OCI-LY3 (cell line): ENCODE results near the gene KCNA2.

Experiments used
- H2AFZ ChIP-seq: fragments of 200-600, 300-600 bp; shearing (Covaris generic); 2 replicates; pipeline ENCODE4 v1.6.0; 2014; ENCODE audit warnings: antibody characterized with exemption, low read depth, low read length
- H3K27ac ChIP-seq: fragments of 200-600, 300-600 bp; sonication (generic); 2 replicates; pipeline ENCODE4 v1.5.1; 2014; ENCODE audit warnings: mild to moderate bottlenecking, low read length, moderate library complexity, mixed read lengths
- H3K27me3 ChIP-seq: fragments of 200-600, 300-600 bp; sonication (generic); 2 replicates; pipeline ENCODE4 v1.6.1; 2014; ENCODE audit warnings: low read depth, low read length, mixed read lengths
- H3K36me3 ChIP-seq: fragments of 200-600, 300-600 bp; sonication (generic); replicated peaks from 2 replicates; pipeline ENCODE3; 2014; ENCODE audit warnings: low read depth, low read length, mixed read lengths
- H3K4me1 ChIP-seq: fragments of 300-600, 200-600 bp; sonication (generic); 2 replicates; pipeline ENCODE4 v1.6.1; 2014; ENCODE audit warnings: low read length, mixed read lengths
- H3K4me2 ChIP-seq: fragments of 200-600, 300-600 bp; sonication (generic); 2 replicates; pipeline ENCODE4 v1.6.1; 2014; ENCODE audit warnings: low read length, mixed read lengths
- H3K4me3 ChIP-seq: fragments of 300-600, 200-600 bp; sonication (generic); 2 replicates; pipeline ENCODE4 v1.5.1; 2014; ENCODE audit warnings: antibody characterized with exemption, mild to moderate bottlenecking, low read length, moderate library complexity
- H3K79me2 ChIP-seq: fragments of 300-600, 200-600 bp; shearing (Covaris generic); 2 replicates; pipeline ENCODE4 v1.6.1; 2014; ENCODE audit warnings: mild to moderate bottlenecking, low read length, mixed read lengths
- H3K9ac ChIP-seq: fragments of 300-600, 200-600 bp; shearing (Covaris generic); 2 replicates; pipeline ENCODE4 v1.6.0; 2014; ENCODE audit warnings: mild to moderate bottlenecking, low read length, moderate library complexity
- H3K9me3 ChIP-seq: fragments of 200-600, 300-600 bp; shearing (Covaris generic); 2 replicates; pipeline ENCODE4 v1.6.1; 2014; ENCODE audit warnings: low read length, mixed read lengths; ENCODE audit not compliant: insufficient read depth
- H4K20me1 ChIP-seq: fragments of 200-600, 300-600 bp; sonication (generic); 2 replicates; pipeline ENCODE4 v1.6.1; 2016; ENCODE audit warnings: low read length, mixed read lengths; ENCODE audit not compliant: insufficient read depth
- CTCF ChIP-seq: fragments of 200-600, 300-600 bp; sonication (generic); IDR thresholded peaks from 2 replicates; pipeline ENCODE4 v1.5.1; 2014; ENCODE audit warnings: antibody characterized with exemption, low read length, low read depth
- EZH2phosphoT487 ChIP-seq: fragments of 200-600 bp; shearing (Covaris generic); IDR thresholded peaks from 2 replicates; pipeline ENCODE4 v1.6.1; 2018; ENCODE audit warnings: antibody characterized with exemption, mixed run types, low read depth

The KCNA2 gene

GRCh38 chr1:110620250-110620615 is 14.1 kb upstream of the KCNA2 start:
- TF ChIP-seq EZH2phosphoT487 (no peak), CTCF (no peak)
- no peak overlapping the region for H3K27ac ChIP-seq
- no peak overlapping the region for H2AFZ ChIP-seq

GRCh38 chr1:110619412-110620249 is 13.5 kb upstream of the KCNA2 start:
- H4K20me1 ChIP-seq = no peaks in the 10 kb centered on the region
- H3K79me2 ChIP-seq = no peaks in the 10 kb centered on the region
- peak; percentile 84 for TF ChIP-seq CTCF
- no peak for TF ChIP-seq EZH2phosphoT487
- peak overlapping the region; percentile 95 for H3K4me2 ChIP-seq
- H3K27ac ChIP-seq = 0 out of 2 replicates have a peak overlapping the region, but pooled peaks have one; percentile 15
- H3K4me3 ChIP-seq = peak overlapping the region; percentile 85
- H3K27me3 ChIP-seq = no peaks in the 10 kb centered on the region
- peaks cover 4% of the 10 kb centered on the region for H3K36me3 ChIP-seq
- no peaks in the 10 kb centered on the region for H3K9me3 ChIP-seq
- H2AFZ ChIP-seq = peak overlapping the region; percentile 74; the same call in 1 of the 2 replicates
- H3K4me1 ChIP-seq = peaks cover 8% of the 10 kb centered on the region
- H3K9ac ChIP-seq = peak overlapping the region; percentile 70

More at GRCh38 chr1:110620250-110620615, 14.1 kb upstream of the KCNA2 start:
- H4K20me1 ChIP-seq = no peaks in the 10 kb centered on the region
- peaks cover 8% of the 10 kb centered on the region for H3K4me1 ChIP-seq
- no peaks in the 10 kb centered on the region for H3K79me2 ChIP-seq
- H3K9ac ChIP-seq = peak overlapping the region; percentile 70
- H3K4me2 ChIP-seq = peak overlapping the region; percentile 95; the same call in 1 of the 2 replicates
- H3K27me3 ChIP-seq = no peaks in the 10 kb centered on the region
- no peaks in the 10 kb centered on the region for H3K9me3 ChIP-seq
- H3K36me3 ChIP-seq = peaks cover 4% of the 10 kb centered on the region
- peak overlapping the region; percentile 85; the same call in 1 of the 2 replicates for H3K4me3 ChIP-seq

- no peak overlapping the region for H3K9ac ChIP-seq
- no peak overlapping the region for H2AFZ ChIP-seq
- peaks cover 4% of the 10 kb centered on the region for H3K36me3 ChIP-seq
- H3K4me3 ChIP-seq = no peak overlapping the region
- no peaks in the 10 kb centered on the region for H3K27me3 ChIP-seq
- H4K20me1 ChIP-seq = no peaks in the 10 kb centered on the region
- peaks cover 8% of the 10 kb centered on the region for H3K4me1 ChIP-seq
- no peak overlapping the region for H3K27ac ChIP-seq
- no peaks in the 10 kb centered on the region for H3K9me3 ChIP-seq
- no peak overlapping the region for H3K4me2 ChIP-seq
- H3K79me2 ChIP-seq = no peaks in the 10 kb centered on the region
- TF ChIP-seq CTCF (no peak), EZH2phosphoT487 (no peak)
Observed at GRCh38 chr1:110618668-110619067, 12.5 kb upstream of the KCNA2 start.

GRCh38 chr1:110617589-110617988 is 11.4 kb upstream of the KCNA2 start:
- H3K27ac ChIP-seq = no peak overlapping the region
- no peak overlapping the region for H3K4me3 ChIP-seq
- no peak overlapping the region for H3K9ac ChIP-seq
- no peaks in the 10 kb centered on the region for H3K9me3 ChIP-seq
- no peaks in the 10 kb centered on the region for H3K79me2 ChIP-seq
- no peaks in the 10 kb centered on the region for H3K27me3 ChIP-seq
- H3K36me3 ChIP-seq = no peaks in the 10 kb centered on the region
- no peaks in the 10 kb centered on the region for H4K20me1 ChIP-seq
- H2AFZ ChIP-seq = no peak overlapping the region
- peaks cover 8% of the 10 kb centered on the region for H3K4me1 ChIP-seq
- TF ChIP-seq CTCF = no peak
- TF ChIP-seq EZH2phosphoT487 = no peak
- no peak overlapping the region for H3K4me2 ChIP-seq
